Cardiac septum (tissue), 1 donor: ENCODE measurements around the gene ZNF428. TPM values are rescaled to one million over a fixed set of nuclear protein-coding genes. Genes with fewer than 3 reads are reported as not detected.
"Not testable (repeated sequence)": the region's sequence is repeated elsewhere in the genome, so short reads cannot be mapped to it uniquely, and the experiment has no call there.

ENCODE experiments used
- DNase-seq: peaks from one replicate; pipeline ENCODE4 v3.0.0-alpha.2; 2020; ENCODE audit warnings: low spot score
- intact Hi-C: fragments of 100-400 bp; cut with DNase I; formaldehyde crosslinking; loops from one replicate; pipeline ENCODE4 v1.14.0; 2022
- total RNA-seq: library from RNA; stranded (reverse); fragmentation: NEBNext Ultra II Directional; extraction: Animal tissue kit (Norgen Biotek cat#: 25700); gene quantifications from one replicate; pipeline ENCODE4 v1.2.1, GENCODE V29; 2021
- donor health status: DM: no; HTN: no; CAD: no.

Gene ZNF428
- total RNA-seq, 1 donor from 2014 or later = 35.6 TPM

DNA sequence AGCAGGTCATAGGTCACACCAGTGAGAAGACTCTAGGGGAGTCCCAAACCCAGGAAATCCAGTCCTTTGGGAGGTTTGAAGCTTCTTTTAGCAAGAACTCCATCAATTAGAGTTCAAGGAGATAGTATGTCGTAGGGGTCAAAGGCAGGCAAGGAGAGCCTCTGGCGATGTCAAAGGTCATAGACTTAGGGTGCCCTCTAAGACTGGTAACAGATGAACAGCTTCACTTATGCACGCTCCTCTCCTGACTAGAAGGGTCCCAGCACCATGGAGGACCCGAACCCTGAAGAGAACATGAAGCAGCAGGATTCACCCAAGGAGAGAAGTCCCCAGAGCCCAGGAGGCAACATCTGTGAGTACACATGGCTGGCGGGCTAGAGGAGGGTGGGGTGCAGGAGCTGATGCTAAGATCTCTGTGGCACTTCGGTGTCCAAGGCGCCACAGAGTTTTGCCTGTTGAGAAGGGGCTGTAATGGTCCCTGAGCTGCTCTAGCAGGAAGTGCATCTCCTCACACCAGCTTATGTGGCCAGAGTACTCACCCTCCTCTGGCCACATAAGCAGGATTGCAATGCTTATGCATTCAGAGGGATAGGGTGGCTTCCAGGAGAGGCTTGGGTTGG lies 22.5 kb downstream of the ZNF428 start:
- DNase-seq = no peak
- intact Hi-C loops = loop anchor here (1.0 to 2.0 kb wide), 4 partner anchors 22 to 72 kb away; partner anchors contain the start of genes PINLYP, XRCC1 and ZNF428

- intact Hi-C loops = loop anchor here (1.0 to 2.0 kb wide), 4 partner anchors 21 to 73 kb away; partner anchors contain the start of genes PINLYP, XRCC1 and ZNF428
- peak; percentile 100 for DNase-seq
These were observed 23.2 kb downstream of the ZNF428 start, which contains the start of the genes IRGQ and ZNF576 for GRCh38 chr19:43595999-43596841. IRGQ (minus strand) TSS chr19:43596134; CDS start chr19:43595338, 796 bp downstream. ZNF576 (plus strand) TSS chr19:43596595; CDS start chr19:43597109, 514 bp downstream.

GRCh38 chr19:43595605-43595998 lies 23.8 kb downstream of the ZNF428 start:
- intact Hi-C loops = no loop called here
- no peak for DNase-seq

- intact Hi-C loops = no loop called here
- DNase-seq = no peak
These were observed 24.5 kb downstream of the ZNF428 start for GRCh38 chr19:43594710-43595604.

GRCh38 chr19:43594081-43594697 lies 25.2 kb downstream of the ZNF428 start:
- no peak for DNase-seq
- intact Hi-C loops = no loop called here

- intact Hi-C loops = no loop called here
- DNase-seq = no peak
These were observed 26.6 kb downstream of the ZNF428 start for GRCh38 chr19:43592800-43593350.

DNA sequence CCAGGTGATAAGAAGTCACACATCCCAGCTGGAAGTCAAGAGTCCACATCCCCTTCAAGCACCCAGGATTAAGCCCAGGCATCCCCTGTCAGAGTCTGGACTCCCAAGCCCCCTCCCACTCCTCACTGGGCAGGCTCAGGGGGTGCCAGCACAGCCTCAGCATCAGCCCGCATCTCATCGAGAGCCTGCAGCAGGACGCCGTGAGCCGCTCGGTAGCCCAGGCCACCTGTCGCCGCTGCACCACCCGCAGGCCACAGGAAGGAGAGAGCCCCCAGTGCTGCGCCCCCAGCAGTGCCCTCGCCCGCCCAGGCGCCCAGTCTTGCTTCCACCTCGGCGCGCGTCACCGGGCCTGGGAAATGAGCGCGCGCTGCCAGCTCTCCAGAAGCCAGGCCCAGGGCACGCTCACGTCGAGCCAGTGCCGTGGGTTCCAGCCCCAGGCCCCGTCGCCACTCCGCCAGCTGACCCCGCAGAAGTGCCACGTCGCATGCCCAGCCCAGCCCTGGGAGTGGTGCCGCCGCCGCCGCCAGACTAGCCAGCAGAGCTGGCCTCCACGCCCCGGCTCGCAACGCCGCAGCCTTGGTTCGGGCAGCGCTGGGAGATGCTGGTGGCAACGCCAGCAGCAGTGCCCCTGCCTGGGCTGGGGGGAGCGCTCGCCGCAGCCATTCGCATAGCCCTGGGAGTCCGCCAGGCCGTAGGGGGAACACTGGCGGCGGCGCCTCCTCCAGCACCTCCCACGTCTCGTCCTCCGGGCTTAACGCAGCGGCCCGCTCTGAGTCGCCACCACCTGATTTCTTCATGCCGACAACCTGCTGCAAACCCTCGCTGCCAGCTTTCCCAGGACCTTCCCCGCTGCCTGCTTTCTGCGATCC lies 27.3 kb downstream of the ZNF428 start:
- intact Hi-C loops = no loop called here
- no peak for DNase-seq

- no peak for DNase-seq
- intact Hi-C loops = no loop called here
These were observed 29.8 kb downstream of the ZNF428 start for GRCh38 chr19:43589678-43590077.

DNA sequence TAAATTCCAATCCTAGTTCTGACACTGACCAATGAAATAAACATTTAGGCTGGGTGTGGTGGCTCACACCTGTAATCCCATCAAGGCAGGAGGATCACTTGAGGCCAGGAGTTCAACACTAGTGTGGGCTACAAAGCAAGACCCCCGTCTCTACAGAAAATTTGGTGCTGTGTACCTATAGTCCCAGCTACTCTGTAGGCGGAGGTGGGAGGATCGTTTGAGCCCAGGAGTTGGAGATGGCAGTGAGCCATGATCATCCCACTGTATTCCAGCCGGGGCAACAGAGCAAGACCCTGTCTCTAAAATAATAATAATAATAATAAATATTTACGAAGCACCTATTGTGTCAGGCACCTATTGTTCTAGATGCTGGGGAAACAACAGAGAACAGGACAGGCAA lies 30.2 kb downstream of the ZNF428 start:
- intact Hi-C loops = no loop called here
- no peak for DNase-seq

DNA sequence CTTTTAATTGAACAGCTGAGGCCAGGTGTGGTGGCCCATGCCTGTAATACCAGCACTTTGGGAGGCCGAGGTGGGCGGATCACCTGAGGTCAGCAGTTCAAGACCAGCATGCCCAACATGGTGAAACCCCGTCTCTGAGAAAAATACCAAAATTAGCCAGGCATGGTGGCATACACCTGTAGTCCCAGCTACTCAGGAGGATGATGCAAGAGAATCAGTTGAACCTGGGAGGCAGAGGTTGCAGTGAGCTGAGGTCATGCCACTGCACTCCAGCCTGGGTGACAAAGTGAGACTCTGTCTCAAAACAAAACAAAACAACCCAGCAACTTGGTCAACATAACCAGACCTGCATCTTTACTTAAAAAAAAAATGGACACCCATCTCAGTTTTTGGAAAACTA lies 32.4 kb downstream of the ZNF428 start:
- intact Hi-C loops, DNase-seq: not testable (repeated sequence)

GRCh38 chr19:43586346-43586745 lies 33.1 kb downstream of the ZNF428 start:
- no peak for DNase-seq
- intact Hi-C loops = no loop called here

GRCh38 chr19:43584484-43584883 lies 34.9 kb downstream of the ZNF428 start:
- DNase-seq = no peak
- intact Hi-C loops = no loop called here

DNA sequence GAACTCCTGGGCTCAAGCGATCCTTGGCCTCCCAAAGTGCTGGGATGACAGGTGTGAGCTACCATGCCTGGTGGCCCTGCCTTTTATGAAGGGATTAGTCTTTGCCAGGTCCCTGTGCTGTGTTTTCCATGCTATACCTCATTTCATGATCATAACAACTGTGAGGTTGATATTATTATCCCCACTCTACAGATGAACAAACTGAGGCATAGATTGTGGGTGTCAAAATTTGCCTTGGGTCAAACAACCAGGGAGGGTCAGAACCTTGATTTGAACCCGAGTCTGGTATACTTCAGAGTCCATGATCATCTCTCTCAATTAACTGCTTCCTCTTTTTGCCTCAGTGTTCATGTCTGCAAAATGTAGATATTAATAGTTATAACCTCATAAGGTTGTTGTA lies 36.9 kb downstream of the ZNF428 start:
- DNase-seq = no peak
- intact Hi-C loops = no loop called here

GRCh38 chr19:43581467-43581866 lies 38.0 kb downstream of the ZNF428 start:
- intact Hi-C loops = no loop called here

DNA sequence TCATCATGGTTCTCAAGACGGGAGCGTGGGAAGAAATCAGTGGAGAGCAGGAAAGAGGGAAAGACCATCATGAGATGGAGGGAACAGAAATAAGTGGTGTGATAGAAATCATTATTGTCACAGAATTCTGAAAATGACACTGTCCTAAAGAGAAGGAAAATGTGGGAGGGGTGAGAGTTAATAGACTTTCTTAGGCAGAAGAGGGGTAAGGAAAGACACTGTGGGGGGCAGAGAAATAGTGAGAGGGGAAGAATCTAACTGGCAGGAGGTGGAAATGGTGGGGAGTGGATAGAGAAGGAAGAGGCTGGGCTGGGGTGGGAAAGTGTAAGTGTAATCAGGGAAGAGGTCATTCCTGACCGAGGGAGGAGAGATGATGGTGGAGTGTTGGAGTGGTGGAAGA lies 40.6 kb downstream of the ZNF428 start:
- intact Hi-C loops = no loop called here
- no peak for DNase-seq

More at GRCh38 chr19:43581467-43581866, 38.0 kb downstream of the ZNF428 start:
- DNase-seq = no peak

DNA sequence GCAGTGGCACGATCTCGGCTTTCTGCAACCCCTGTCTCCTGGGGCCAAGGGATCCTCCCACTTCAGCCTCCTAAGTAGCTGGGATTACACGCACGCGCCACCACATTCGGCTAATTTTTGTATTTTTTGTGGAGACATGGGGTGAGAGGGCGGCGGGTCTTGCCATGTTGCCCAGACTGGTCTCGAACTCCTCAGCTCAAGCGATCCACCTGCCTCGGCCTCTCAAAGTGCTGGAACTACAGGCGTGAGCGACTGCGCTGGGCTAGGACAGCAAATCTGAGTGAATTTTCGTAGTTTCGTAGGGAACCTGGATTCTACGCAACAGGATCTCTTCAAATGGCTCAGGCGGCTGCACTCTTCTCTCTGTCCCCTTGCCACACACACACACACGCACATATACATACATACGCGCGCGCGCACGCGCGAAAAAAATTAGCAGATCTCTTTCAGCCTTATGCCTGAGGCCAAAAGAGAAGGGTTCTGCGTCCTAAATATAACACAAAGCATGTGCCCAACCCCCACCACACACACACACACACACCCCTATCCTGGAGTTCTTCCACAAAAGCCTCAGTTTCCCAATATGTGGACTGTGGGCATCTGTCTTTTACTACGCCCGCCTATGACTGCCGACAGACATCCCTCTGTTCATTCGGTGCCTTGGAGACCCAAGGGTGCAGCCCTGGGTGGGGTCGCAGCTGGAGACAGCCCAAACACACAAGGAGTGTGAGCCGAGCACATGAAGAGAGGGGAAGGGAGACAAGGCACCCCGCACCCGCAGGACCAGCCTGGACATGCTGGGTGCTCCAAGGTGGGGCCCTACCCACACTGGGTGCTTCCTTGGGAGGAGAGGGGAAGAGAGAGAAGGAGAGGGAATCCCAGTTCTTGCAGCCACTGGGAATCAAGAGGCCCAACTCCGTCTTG lies 43.2 kb downstream of the ZNF428 start:
- no peak for DNase-seq
- intact Hi-C loops = loop anchor here (1.0 kb wide), 1 partner anchor 20 kb away; the partner anchor contains the start of genes IRGQ and ZNF576
